Muscle of back (tissue), 13 donors: ENCODE data around the gene LCE3C. TPM values are rescaled to one million over a fixed set of nuclear protein-coding genes. Genes with fewer than 3 reads are reported as not detected.
"Not testable (repeated sequence)": the region's sequence is repeated elsewhere in the genome, so short reads cannot be mapped to it uniquely, and the experiment has no call there.

Experiments
- DNase-seq, 3 donors: peaks; one replicate each; pipeline versions ENCODE4 v3.0.0 to v3.0.0-alpha.2; 2013
- long read RNA-seq, 9 donors: transcript quantifications; one replicate each; lab custom pipeline, GENCODE V29; 2026
- polyA plus RNA-seq, 10 donors: library from polyadenylated mRNA; unstranded; fragments of 120-200 nt; gene quantifications; one replicate each; pipeline ENCODE4 v1.2.1, GENCODE V29; 2013; ENCODE audit not compliant: insufficient read length in 10 of 10

The LCE3C gene
- not detected for polyA plus RNA-seq
- long read RNA-seq, donor 1 = 0 reads
- long read RNA-seq, donor 2 = 0 reads
- long read RNA-seq, donor 3 = 0 reads
- long read RNA-seq, donor 4 = 0 reads
- long read RNA-seq, donor 5 = 0 reads
- long read RNA-seq, donor 6 = 0 reads
- long read RNA-seq, donor 7 = 0 reads
- long read RNA-seq, donor 8 = 0 reads
- long read RNA-seq, donor 9 = 0 reads

GRCh38 chr1:152599934-152600333, at the start of gene LCE3C:
TSS of gene LCE3C (plus strand) at chr1:152600234. CDS start at chr1:152600732, 498 bp downstream.
- no peak for DNase-seq

GRCh38 chr1:152565115-152565514, 34.9 kb upstream of the LCE3C start:
- DNase-seq = no peak

GRCh38 chr1:152565535-152566215, 34.4 kb upstream of the LCE3C start:
- DNase-seq = no peak

GRCh38 chr1:152566681-152567080, 33.4 kb upstream of the LCE3C start, which contains the start of gene LCE3E:
TSS of gene LCE3E (minus strand) at chr1:152566780. CDS start at chr1:152566208, 572 bp downstream.
- no peak for DNase-seq

GRCh38 chr1:152577168-152577567, 22.9 kb upstream of the LCE3C start:
- no peak for DNase-seq

GRCh38 chr1:152579526-152579925, 20.5 kb upstream of the LCE3C start:
- not testable (repeated sequence) for DNase-seq

- no peak for DNase-seq
Measured at GRCh38 chr1:152580433-152580832, 19.6 kb upstream of the LCE3C start, which contains the start of gene LCE3D. TSS of gene LCE3D (minus strand) at chr1:152580516. CDS start at chr1:152579936, 580 bp downstream.

- no peak for DNase-seq
Measured at GRCh38 chr1:152582647-152583046, 17.4 kb upstream of the LCE3C start.

- no peak for DNase-seq
Measured at GRCh38 chr1:152585586-152585985, 14.4 kb upstream of the LCE3C start.

- DNase-seq = no peak
Measured at GRCh38 chr1:152596986-152597385, 3.0 kb upstream of the LCE3C start.

- DNase-seq = no peak
Measured at GRCh38 chr1:152613511-152613910, 13.5 kb downstream of the LCE3C start, which contains the start of gene LCE3B. TSS of gene LCE3B (plus strand) at chr1:152613811. CDS start at chr1:152613811, 0 bp downstream.

GRCh38 chr1:152621993-152622392, 22.0 kb downstream of the LCE3C start:
- DNase-seq = no peak

- peak; percentile 1 to 13 (median 5) for DNase-seq
Measured at GRCh38 chr1:152622803-152623202, 22.8 kb downstream of the LCE3C start, which contains the start of gene LCE3A. TSS of gene LCE3A (minus strand) at chr1:152623103. CDS start at chr1:152623103, 0 bp downstream.

- DNase-seq = no peak
Measured at GRCh38 chr1:152623203-152623844, 23.3 kb downstream of the LCE3C start.

- DNase-seq = no peak
Measured at GRCh38 chr1:152626744-152627143, 26.7 kb downstream of the LCE3C start.

GRCh38 chr1:152630596-152630995, 30.6 kb downstream of the LCE3C start:
- no peak for DNase-seq

- no peak for DNase-seq
Measured at GRCh38 chr1:152640351-152640750, 40.3 kb downstream of the LCE3C start.

GRCh38 chr1:152643945-152644344, 43.9 kb downstream of the LCE3C start:
- DNase-seq = no peak

GRCh38 chr1:152645146-152645545, 45.1 kb downstream of the LCE3C start:
- DNase-seq = no peak

GRCh38 chr1:152646656-152647055, 46.6 kb downstream of the LCE3C start:
- no peak for DNase-seq
